ENCODE results near the gene ADAMTS15.
A peak's percentile ranks its signal among the peaks of the same experiment; 100 is the strongest.
"Not testable (repeated sequence)": the region's sequence is repeated elsewhere in the genome, so short reads cannot be mapped to it uniquely, and the experiment has no call there.

Gene ADAMTS15

GRCh38 chr11:130434521-130435223 is 13.8 kb upstream of the ADAMTS15 start:
- peak; percentile 46 for FAIRE-seq
- peak; percentile 64 for DNase-seq (ENCODE audit: low spot score)

- no peak for DNase-seq (ENCODE audit: low spot score)
- FAIRE-seq = no peak
Observed at GRCh38 chr11:130435671-130436070, 12.8 kb upstream of the ADAMTS15 start.

- DNase-seq (ENCODE audit: low spot score) (no peak), FAIRE-seq (no peak)
Observed at GRCh38 chr11:130436171-130436570, 12.3 kb upstream of the ADAMTS15 start.

- FAIRE-seq = no peak
Observed at GRCh38 chr11:130437848-130438247, 10.6 kb upstream of the ADAMTS15 start.

GRCh38 chr11:130438401-130439159 is 9.9 kb upstream of the ADAMTS15 start:
- not testable (repeated sequence) for FAIRE-seq; DNase-seq (ENCODE audit: low spot score)

More at GRCh38 chr11:130437848-130438247, 10.6 kb upstream of the ADAMTS15 start:
- DNase-seq (ENCODE audit: low spot score) = no peak

- no peak for DNase-seq (ENCODE audit: low spot score)
Observed at GRCh38 chr11:130439160-130439519, 9.3 kb upstream of the ADAMTS15 start.

GRCh38 chr11:130439876-130440275 is 8.6 kb upstream of the ADAMTS15 start:
- DNase-seq (ENCODE audit: low spot score) (no peak), FAIRE-seq (no peak)

More at GRCh38 chr11:130439160-130439519, 9.3 kb upstream of the ADAMTS15 start:
- no peak for FAIRE-seq

- DNase-seq (ENCODE audit: low spot score) = no peak
- FAIRE-seq = no peak
Observed at GRCh38 chr11:130441719-130442118, 6.7 kb upstream of the ADAMTS15 start.

- FAIRE-seq = no peak
- no peak for DNase-seq (ENCODE audit: low spot score)
Observed at GRCh38 chr11:130442737-130443136, 5.7 kb upstream of the ADAMTS15 start.

GRCh38 chr11:130445788-130446187 is 2.7 kb upstream of the ADAMTS15 start:
- no peak for DNase-seq (ENCODE audit: low spot score)
- no peak for FAIRE-seq

GRCh38 chr11:130448039-130448415 is 418 bp upstream of the ADAMTS15 start:
- no peak for FAIRE-seq
- DNase-seq (ENCODE audit: low spot score) = no peak

- no peak for DNase-seq (ENCODE audit: low spot score)
- no peak for FAIRE-seq
Observed at GRCh38 chr11:130449310-130449990, 1.0 kb downstream of the ADAMTS15 start.

GRCh38 chr11:130449996-130450769 is 1.7 kb downstream of the ADAMTS15 start:
- DNase-seq (ENCODE audit: low spot score) (no peak), FAIRE-seq (no peak)

GRCh38 chr11:130451231-130452019 is 3.0 kb downstream of the ADAMTS15 start:
- no peak for DNase-seq (ENCODE audit: low spot score)
- no peak for FAIRE-seq

- FAIRE-seq = no peak
- no peak for DNase-seq (ENCODE audit: low spot score)
Observed at GRCh38 chr11:130452176-130452575, 3.7 kb downstream of the ADAMTS15 start.

- FAIRE-seq = no peak
- no peak for DNase-seq (ENCODE audit: low spot score)
Observed at GRCh38 chr11:130452940-130453339, 4.5 kb downstream of the ADAMTS15 start.

GRCh38 chr11:130454491-130455252 is 6.2 kb downstream of the ADAMTS15 start:
- FAIRE-seq (no peak), DNase-seq (ENCODE audit: low spot score) (no peak)

GRCh38 chr11:130455483-130456127 is 7.2 kb downstream of the ADAMTS15 start:
- DNase-seq (ENCODE audit: low spot score) (no peak), FAIRE-seq (no peak)

- FAIRE-seq (no peak), DNase-seq (ENCODE audit: low spot score) (no peak)
Observed at GRCh38 chr11:130456286-130456685, 7.8 kb downstream of the ADAMTS15 start.
